Body of pancreas (tissue), 4 donors: ENCODE results near the gene METTL24. TPM values are rescaled to one million over a fixed set of nuclear protein-coding genes. Genes with fewer than 3 reads are reported as not detected.

ENCODE experiments used
- ATAC-seq: fragments of 150-250 bp; one replicate; pipeline ENCODE4 v1.9.1; 2016
- DNase-seq, 4 donors: peaks; one replicate each; pipeline ENCODE4 v3.0.0-alpha.2; 2019
- H3K27ac ChIP-seq, 4 donors: fragments of 200-600 bp; sonication (generic); 1 replicate in 3 of 4; 2 replicates in 1 of 4; pipeline versions ENCODE4 v1.5.1 to v1.6.1; 2016 to 2019; ENCODE audit warnings: mild to moderate bottlenecking in 1 of 4, mixed read lengths in 1 of 4, moderate library complexity in 1 of 4
- H3K27me3 ChIP-seq, 2 donors: fragments of 200-600 bp; sonication (generic); one replicate each; pipeline ENCODE4 v1.6.0; 2016; ENCODE audit warnings: mild to moderate bottlenecking in 1 of 2
- H3K36me3 ChIP-seq, 2 donors: fragments of 200-600 bp; sonication (generic); replicated peaks in 1 of 2; 2 replicates each; pipeline ENCODE4 v1.5.1; 2016; ENCODE audit warnings: low read depth in 2 of 2; ENCODE audit not compliant: insufficient read depth in 1 of 2
- H3K4me1 ChIP-seq: fragments of 200-600 bp; sonication (generic); one replicate; pipeline ENCODE4 v1.6.0; 2016
- H3K4me3 ChIP-seq, 2 donors: fragments of 200-600 bp; sonication (generic); 1 replicate in 1 of 2; 2 replicates in 1 of 2; pipeline ENCODE4 v1.5.1; 2016 to 2019
- H3K9me3 ChIP-seq, 3 donors: fragments of 200-600 bp; sonication (generic); 1 replicate in 2 of 3; 2 replicates in 1 of 3; pipeline ENCODE4 v1.5.1; 2016
- CTCF ChIP-seq, 7 experiments: fragments of 450-650 bp in 4 of 7; fragments of 200-600 bp in 3 of 7; sonication (generic) in 3 of 7; IDR thresholded peaks; one replicate each; pipeline ENCODE4 v1.5.1; 2016 to 2019; ENCODE audit warnings: antibody characterized with exemption in 7 of 7
- POLR2A ChIP-seq, 3 donors: fragments of 450-650 bp; IDR thresholded peaks; one replicate each; pipeline ENCODE4 v1.6.1; 2016; ENCODE audit warnings: antibody characterized with exemption in 3 of 3, mild to moderate bottlenecking in 2 of 3
- WGBS, 2 donors: methylation state at CpG; one replicate each; pipeline ENCODE4 v1.1.5; 2017; 5-methylcytosine and 5-hydroxymethylcytosine counted together
- intact Hi-C: fragments of 100-400 bp; cut with DNase I; formaldehyde crosslinking; loops from one replicate; pipeline ENCODE4 v1.15.1; 2023
- total RNA-seq, 2 donors: library from RNA; depleted of rRNA; stranded (reverse); fragments of >200 nt; gene quantifications; one replicate each; pipeline ENCODE4 v1.1.0, GENCODE V29; 2016

Gene METTL24
- total RNA-seq, 2 donors from 2014 or later: 2.3 to 4.0 TPM

- peaks cover 0 to 42% of the 10 kb centered on the region in 2 donors for H3K36me3 ChIP-seq
- ATAC-seq (no peak), DNase-seq (no peak)
- no peak for TF ChIP-seq CTCF (IDR thresholded peaks at IDR 0.05)
- TF ChIP-seq POLR2A (IDR thresholded peaks at IDR 0.05): no peak
- intact Hi-C loops: no loop called here
- H3K27ac ChIP-seq: no peak overlapping the region
- H3K4me3 ChIP-seq: no peak overlapping the region
- no peaks in the 10 kb centered on the region for H3K27me3 ChIP-seq
- no peaks in the 10 kb centered on the region for H3K4me1 ChIP-seq
- H3K9me3 ChIP-seq: no peaks in the 10 kb centered on the region
- 79 to 97% methylated on average over 5 of the region's 5 CpGs for WGBS, 2 donors
These were observed 142.0 kb downstream of the METTL24 start for GRCh38 chr6:110216140-110216539.

GRCh38 chr6:110214338-110214737, 143.8 kb downstream of the METTL24 start:
- ATAC-seq (no peak), DNase-seq (no peak)
- 71 to 79% methylated on average over 1 of the region's 1 CpG for WGBS, 2 donors
- intact Hi-C loops: no loop called here
- Histone ChIP-seq H3K9me3 (no peaks in the 10 kb centered on the region), H3K27me3 (no peaks in the 10 kb centered on the region), H3K36me3 (peaks cover 0 to 43% of the 10 kb centered on the region in 2 donors), H3K4me3 (no peak overlapping the region), H3K4me1 (no peaks in the 10 kb centered on the region), H3K27ac (no peak overlapping the region)
- TF ChIP-seq POLR2A (IDR thresholded peaks at IDR 0.05) (no peak), CTCF (IDR thresholded peaks at IDR 0.05) (no peak)

GRCh38 chr6:110211753-110212152, 146.4 kb downstream of the METTL24 start:
- Histone ChIP-seq H3K9me3 (no peaks in the 10 kb centered on the region), H3K4me1 (no peaks in the 10 kb centered on the region), H3K27me3 (no peaks in the 10 kb centered on the region), H3K4me3 (no peak overlapping the region), H3K36me3 (peaks cover 0 to 35% of the 10 kb centered on the region in 2 donors), H3K27ac (no peak overlapping the region)
- intact Hi-C loops: no loop called here
- DNase-seq (no peak), ATAC-seq (no peak)
- TF ChIP-seq CTCF (IDR thresholded peaks at IDR 0.05) (no peak), POLR2A (IDR thresholded peaks at IDR 0.05) (no peak)
- WGBS, 2 donors: 88 to 91% methylated on average over 1 of the region's 1 CpG

GRCh38 chr6:110207652-110208051, 150.5 kb downstream of the METTL24 start:
- no peaks in the 10 kb centered on the region for H3K4me1 ChIP-seq
- no peaks in the 10 kb centered on the region for H3K27me3 ChIP-seq
- no peak for ATAC-seq
- no peak for DNase-seq
- 94 to 99% methylated on average over 3 of the region's 3 CpGs for WGBS, 2 donors
- H3K36me3 ChIP-seq: peaks cover 0 to 19% of the 10 kb centered on the region in 2 donors
- no peak overlapping the region for H3K27ac ChIP-seq
- H3K9me3 ChIP-seq: no peaks in the 10 kb centered on the region
- no peak overlapping the region for H3K4me3 ChIP-seq
- intact Hi-C loops: no loop called here
- TF ChIP-seq CTCF (IDR thresholded peaks at IDR 0.05) (no peak), POLR2A (IDR thresholded peaks at IDR 0.05) (no peak)

GRCh38 chr6:110201151-110201884, 156.8 kb downstream of the METTL24 start:
- H3K9me3 ChIP-seq: no peaks in the 10 kb centered on the region
- TF ChIP-seq POLR2A (IDR thresholded peaks at IDR 0.05) (no peak), CTCF (IDR thresholded peaks at IDR 0.05) (no peak)
- H3K36me3 ChIP-seq: no peaks in the 10 kb centered on the region
- H3K4me3 ChIP-seq: no peak overlapping the region
- intact Hi-C loops: no loop called here
- H3K27ac ChIP-seq: no peak overlapping the region
- 54 to 66% methylated on average over 3 of the region's 3 CpGs for WGBS, 2 donors
- DNase-seq (no peak), ATAC-seq (no peak)
- peaks cover 13% of the 10 kb centered on the region for H3K4me1 ChIP-seq
- H3K27me3 ChIP-seq: no peaks in the 10 kb centered on the region
